SKM-1 treated with dmso at 0.1 percent for 144 hours (cell line): ENCODE data around the gene SLC27A4.

Source experiments
- DNase-seq: peaks from one replicate; lab custom pipeline; 2025; ENCODE audit not compliant: unreplicated experiment; lab: John Stamatoyannopoulos, UW

The SLC27A4 gene

DNA sequence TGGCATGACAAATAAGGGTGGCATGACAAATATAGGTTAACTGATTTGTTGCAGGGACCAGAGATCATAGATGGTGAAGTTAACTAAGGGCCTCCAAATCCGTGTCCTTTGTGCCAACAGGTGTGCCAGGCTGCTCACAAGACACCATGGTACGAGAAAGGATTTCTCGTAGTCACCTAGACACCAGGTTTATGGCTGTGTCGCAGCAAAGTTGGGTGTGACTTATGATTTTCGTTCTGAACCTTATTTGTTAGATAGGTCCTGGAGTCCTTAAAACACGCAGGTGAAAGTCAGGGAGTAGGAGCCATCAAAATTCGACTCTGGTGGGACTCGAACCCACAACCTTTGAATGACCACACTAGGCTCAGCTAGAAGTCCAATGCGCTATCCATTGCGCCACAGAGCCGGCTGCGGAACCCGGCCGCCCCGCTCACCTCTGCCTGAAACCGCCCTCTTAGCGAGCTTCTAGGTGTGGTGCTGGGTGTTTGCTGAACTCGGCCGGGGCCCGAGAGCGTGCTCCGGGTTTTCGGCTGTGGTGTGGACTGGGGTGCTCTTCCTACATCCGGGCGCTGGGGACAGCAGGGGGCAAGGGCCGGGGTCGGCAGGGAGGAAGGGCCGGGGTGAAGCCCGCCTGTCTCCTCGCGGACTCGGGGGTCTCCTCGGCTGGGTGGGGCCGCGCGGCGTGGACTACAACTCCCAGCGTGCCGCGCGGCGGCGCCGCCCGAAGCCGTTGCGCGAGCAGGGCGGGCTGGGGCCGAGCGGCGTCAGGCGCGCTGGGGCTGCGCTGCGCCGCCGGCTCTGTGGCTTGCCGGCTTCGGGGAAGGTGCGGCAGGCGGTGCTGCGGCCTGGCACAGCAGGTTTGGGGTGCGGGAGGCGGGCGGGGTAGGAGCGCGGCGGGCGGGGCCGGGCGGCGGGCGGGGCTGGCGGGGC lies at the start of gene SLC27A4:
Gene SLC27A4, plus strand, starts transcription at position 767 of the 930 bp plus-strand sequence. CDS start 2,606 bp downstream, outside the sequence.
- peak; percentile 69 for DNase-seq

DNA sequence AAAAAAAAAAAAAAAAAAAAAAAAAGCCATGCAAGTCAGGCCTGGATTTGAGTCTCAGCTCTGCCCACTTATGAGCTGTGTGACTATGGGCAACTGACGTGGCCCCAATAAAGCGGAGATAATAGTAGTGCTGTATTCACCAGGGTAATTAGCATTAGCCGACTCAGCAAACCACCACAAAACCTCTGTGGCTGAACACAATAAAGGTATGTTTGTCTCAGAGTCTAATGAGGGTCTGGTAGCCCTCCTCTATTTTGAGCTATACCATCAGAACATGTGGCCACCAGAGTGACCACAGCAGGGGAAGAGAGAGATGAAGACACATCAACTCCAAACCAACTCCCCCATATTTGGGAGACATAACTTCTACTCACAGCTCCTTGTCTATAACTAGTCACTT lies 48.3 kb upstream of the SLC27A4 start:
- DNase-seq: no peak

DNA sequence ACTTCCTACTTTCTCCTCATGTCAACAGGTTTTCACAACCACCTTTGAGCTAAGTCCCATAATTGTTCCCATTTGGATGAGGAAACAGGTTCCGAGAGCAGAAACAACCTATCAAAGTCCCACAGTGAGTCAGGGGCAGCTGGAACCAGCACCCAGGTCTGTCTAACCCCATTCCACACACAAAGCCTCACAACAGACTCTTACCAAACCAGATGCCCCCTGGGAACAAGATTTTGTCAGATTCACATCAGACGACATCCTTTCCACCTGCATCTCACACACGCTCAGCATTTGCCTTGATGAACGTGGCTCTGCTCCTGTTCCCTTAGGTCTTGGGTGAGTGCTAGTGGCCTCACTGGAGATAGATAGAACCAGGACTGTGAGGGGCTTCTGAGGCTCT lies 47.2 kb upstream of the SLC27A4 start:
- no peak for DNase-seq

DNA sequence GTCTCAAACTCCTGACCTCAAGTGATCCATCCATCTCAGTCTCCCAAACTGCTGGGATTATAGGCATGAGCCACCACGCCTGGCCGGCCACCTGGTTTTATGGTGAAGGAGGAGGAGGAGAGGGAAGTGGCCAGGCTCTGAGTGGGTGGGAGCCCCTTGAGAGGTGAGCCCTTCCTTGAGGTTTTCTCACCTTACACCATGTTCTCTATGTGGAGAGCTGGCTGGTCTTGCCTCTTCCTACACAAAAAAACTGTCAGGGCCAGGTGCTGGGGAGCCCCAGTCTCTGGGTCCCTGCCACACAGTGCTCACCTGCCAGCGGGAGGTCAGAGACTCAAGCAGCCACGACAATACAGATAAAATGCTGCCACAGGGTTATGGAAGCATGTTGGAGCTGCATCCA lies 46.2 kb upstream of the SLC27A4 start:
- DNase-seq: no peak

DNA sequence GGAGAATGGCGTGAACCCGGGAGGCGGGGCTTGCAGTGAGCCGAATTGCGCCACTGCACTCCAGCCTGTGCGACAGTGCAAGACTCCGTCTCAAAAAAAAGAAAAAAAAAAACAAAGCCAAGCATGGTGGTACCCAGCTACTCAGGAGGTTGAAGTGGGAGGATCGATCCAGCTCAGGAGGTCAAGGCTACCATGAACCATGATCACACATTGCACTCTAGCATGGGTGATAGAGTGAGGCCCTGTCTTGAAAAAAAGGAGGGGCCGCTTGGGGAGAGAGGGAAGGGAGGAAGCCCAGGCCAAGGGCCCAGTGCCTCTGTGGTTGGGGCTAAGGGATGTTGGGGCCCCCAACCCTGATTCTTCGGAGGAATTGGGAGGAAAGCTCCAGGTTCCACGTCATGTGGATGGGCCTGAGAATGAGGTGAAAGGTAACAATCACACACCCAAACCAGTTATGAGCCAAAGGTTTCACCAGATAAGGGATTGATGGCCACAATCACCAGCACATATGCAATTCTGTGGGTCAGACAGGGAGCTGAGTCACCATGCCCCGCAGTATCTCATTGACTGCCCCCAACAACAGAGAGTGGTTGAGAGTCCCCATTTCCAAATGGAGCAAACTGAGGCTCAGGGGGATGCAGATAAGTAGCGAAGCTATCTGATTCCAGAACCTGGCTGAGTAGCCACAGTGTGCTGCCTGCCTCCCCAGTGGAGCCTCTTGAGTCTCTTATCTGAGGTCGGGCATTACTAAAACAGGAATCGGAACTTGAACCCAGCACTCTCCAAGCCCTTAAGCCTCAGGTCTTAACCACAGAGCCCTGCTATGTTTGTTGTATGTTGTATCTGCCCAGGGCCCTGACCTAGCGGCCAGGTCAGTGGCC lies 43.7 kb upstream of the SLC27A4 start:
- no peak for DNase-seq

DNA sequence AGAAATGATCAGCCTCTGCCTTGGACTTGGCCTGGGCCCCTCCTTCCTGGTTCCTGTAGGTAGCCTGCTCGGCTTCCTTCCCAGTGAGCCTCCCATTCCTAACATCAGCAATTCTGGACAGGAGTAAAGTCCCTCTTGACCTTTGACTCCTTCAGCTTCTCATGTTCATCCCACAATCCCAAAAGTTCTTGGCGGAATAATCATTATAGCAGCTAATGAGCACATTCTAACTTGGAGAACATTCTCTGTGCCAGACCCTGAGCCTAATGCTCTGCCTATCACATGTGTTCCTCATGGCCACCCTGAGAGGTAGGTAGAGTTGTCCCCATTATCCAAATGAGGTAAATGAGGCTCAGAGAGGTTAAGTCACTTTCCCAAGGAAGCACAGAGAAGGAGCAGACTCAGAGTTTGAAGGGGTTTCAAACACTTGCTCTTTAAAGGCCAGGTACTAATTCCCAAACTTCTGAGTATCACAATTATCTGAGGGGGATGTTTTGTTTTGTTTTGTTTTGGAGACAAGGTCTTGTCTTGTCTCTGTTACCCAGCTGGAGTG lies 43.0 kb upstream of the SLC27A4 start:
- no peak for DNase-seq

DNA sequence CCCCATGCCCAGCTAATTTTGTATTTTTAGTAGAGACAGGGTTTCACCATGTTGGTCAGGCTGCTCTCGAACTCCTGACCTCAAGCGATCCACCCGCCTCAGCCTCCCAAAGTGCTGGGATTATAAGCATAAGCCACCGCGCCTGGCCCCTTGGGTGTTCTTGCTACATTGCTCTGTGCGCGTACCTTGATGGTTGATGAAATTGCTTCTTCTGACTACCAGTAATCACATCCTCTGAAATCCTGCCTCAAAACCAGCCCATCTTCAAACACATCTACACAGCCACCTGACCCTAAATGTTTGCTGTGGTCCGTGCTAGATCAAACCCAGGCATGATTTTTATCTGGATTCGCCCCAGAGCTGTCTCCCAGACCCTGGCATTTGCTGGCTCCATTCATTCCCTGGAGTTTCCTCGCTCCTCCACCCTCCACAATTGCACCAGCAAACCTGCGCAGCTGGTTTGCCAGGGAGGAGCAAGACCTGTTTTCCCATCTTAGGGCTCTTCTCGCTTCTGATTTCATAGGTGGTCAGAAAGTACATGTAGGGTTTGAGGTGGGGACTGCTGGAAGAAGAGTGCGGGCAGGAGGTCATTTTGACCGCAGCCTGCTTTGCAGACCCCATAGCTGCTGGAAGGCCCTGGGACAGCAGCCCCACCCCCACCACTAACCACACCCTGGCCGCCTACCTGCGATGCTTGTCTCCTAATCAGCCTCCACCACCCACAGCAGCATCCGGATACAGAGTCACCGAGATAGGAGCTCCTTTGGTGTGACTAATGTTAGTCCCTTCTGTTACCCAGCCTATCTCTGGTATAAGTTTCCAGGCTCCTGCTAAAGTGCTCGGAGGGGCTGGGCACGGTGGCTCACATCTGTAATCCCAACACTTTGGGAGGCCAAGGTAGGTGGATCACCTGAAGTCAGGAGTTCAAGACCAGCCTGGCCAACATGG lies 41.5 kb upstream of the SLC27A4 start:
- no peak for DNase-seq

DNA sequence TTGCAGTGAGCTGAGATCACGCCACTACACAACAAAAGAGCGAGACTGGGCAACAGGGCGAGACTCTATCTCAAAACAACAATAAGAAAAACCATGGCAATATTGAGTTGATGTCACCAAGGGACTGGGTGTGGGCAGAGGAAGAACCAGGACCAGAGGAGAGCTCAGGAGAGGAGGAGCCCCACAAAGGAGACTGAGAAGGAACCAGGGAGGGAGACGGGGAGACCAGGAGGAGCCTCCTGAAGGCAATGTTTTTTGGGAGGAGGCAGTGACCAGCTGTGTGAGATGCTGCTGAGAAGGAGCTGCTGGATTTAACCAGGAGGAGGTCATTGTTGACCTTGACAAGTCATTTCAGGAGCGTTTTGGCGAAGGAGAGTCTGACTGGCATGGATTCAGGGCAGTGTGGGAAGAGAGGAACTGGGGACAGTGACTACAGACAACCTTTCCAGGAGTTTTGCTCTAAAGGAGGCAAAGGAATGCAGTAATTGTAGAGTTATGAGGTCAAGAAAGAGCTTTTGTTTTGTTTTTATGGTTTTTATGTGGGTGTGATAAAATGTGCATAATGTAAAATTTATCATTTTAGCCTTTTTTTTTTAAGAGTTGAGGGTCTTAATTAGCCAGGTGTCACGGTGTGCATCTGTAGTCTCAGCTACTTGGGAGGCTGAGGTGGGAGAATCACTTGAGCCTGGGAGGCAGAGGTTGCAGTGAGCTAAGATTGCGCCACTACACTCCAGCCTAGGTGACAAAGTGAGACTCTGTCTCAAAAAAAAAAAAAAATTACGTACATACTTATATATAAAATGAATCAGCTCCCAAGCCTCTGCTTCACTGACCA lies 36.0 kb upstream of the SLC27A4 start:
- DNase-seq: no peak

DNA sequence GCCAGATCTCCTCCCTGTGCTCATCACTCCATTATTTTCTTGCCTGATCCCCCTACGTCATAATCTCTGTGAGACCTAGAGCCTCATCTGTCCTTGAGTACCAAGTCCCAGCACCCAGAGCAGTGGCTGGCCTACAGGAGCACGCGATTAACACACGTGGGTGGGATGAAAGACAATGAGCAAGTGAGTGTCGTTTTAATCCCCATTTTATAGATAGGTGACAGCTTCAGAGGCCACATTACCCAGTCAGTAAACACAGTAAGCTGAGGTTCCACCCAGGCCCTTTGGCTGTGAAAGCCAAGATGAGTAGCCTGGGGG lies 35.4 kb upstream of the SLC27A4 start:
- DNase-seq: no peak

DNA sequence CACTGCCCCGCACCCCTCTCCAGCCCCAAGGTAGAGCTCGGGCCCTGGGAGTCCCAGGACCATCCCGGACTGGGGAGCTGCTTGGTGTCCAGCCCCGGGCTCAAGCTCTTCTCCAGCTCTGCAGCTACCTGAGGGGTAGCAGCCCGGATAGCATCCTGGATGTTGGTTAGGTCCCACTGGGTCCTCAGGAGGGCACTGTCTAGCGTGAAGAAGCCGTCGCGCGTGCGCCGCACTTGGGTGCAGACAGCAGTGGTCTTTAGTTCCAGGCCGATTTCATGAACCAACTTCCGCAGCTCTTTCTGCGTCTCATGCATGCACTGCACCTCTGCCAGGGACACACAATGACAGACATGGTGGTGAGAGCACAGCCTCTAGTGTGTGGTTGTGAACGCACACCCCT lies 30.8 kb upstream of the SLC27A4 start:
- DNase-seq: no peak

DNA sequence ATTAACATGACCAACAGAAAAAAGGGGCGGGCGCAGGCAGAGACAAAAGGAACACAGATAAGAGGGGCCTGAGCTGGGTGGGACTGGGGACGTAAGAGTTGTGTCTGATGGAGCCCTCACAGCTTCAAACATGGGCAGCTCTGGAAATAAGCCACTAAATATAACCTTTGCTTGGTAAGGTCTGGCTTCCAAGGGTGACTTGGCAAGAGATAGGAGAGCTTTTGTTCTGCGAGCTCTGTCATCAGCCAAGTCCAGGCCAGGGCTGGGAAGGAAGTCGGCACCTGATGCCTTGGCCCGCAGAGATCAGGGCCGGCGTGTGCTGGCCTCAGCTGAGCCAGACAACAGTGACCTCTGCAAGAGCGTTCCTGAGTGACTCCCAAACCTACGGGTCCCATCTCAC lies 29.9 kb upstream of the SLC27A4 start:
- no peak for DNase-seq

DNA sequence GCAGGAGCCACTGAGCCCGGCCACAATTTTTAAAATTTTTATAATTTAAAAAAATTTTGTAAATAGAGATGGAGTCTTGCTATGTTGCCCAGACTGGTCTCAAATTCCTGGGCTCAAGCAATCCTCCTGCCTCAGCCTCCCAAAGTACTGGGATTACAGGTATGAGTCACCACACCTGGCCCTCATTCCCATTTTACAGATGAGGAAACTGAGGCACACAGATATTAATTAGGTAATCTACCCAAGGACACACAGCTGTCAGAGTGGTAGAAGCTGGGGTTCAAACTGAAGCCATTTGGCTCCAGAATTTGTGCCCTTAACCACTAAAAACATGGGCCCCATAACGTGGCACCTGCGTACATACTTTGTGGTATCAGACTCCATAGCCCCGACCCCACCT lies 25.6 kb upstream of the SLC27A4 start:
- DNase-seq: no peak

DNA sequence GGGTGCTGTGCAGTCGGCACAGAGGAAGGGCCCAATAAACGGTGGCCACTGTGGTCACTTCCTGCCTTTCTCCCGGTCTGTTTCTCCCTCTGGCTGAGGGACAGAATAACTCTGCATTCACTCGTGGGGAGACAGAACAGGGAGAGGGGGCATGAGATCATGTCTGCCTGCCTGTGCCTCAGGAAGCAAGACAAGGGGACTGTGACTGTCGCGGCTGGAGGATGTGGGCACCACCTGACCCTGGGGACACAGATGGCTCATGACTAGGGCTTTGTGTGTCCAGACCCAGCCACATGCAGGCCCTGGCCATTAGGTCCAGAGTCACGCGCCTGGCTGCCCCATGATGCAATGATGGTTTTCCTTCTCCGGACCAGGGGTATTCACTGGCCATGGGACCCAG lies 23.9 kb upstream of the SLC27A4 start:
- no peak for DNase-seq

DNA sequence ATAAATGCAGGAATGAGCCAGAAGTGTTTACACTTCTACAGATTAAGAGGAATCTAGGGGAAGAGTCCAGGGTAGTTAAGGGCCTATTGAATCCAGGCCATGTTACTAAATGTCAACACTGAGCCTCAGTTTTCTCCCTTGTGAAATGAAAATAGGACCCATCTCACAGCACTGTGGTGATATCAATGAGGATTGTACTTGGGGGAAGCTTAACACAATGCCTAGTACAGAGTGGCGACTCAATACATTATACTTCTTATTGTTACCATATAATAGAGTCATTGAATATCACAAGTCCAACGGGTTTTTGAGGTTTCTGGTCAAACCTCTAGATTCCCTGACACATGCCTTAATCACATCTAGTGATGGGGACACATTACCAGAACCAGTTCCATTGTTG lies 22.7 kb upstream of the SLC27A4 start:
- no peak for DNase-seq

DNA sequence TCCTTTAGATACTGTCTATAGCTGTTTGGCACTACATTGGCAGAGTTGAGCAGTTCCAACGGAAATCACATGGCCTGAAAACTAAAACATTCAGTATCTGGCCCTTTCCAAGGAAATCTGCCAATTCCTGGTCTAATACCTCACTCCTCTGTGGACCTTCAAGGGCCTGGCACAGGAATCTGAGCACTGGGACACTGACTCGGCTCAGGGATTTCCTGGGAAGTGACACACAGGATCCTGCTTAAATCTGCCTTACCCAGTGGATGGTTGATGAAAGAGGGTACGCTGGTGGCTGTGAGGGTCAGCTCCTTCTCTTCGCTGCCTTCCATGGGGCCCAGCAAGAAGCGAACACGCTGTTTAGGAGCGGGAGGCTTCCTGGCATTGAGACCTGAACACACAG lies 19.0 kb upstream of the SLC27A4 start:
- DNase-seq: no peak

DNA sequence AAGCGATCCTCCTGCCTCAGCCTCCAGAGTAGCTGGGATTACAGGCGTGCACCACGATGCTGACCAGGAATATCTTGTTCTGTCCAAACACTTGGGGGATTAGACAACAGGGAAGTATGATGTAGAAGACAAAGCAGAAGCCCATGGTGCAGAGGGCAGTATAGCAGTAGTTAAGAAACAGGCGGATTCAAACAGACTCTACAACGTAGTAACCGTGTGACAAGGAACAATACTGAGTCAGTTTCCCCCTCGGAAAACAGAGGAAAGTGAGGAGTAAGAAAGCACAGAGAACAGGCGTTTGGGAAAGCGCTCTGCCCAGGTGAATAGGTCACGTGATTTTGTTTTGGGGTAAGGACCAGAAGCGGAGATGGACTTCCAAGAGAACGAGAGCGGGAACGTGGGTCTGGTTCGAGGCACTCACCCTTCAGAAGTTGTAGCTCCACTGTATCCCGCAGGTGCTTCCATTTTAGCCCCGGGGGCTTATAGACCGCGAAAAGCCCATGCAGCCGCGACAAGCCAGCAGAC lies 18.4 kb upstream of the SLC27A4 start:
- no peak for DNase-seq

DNA sequence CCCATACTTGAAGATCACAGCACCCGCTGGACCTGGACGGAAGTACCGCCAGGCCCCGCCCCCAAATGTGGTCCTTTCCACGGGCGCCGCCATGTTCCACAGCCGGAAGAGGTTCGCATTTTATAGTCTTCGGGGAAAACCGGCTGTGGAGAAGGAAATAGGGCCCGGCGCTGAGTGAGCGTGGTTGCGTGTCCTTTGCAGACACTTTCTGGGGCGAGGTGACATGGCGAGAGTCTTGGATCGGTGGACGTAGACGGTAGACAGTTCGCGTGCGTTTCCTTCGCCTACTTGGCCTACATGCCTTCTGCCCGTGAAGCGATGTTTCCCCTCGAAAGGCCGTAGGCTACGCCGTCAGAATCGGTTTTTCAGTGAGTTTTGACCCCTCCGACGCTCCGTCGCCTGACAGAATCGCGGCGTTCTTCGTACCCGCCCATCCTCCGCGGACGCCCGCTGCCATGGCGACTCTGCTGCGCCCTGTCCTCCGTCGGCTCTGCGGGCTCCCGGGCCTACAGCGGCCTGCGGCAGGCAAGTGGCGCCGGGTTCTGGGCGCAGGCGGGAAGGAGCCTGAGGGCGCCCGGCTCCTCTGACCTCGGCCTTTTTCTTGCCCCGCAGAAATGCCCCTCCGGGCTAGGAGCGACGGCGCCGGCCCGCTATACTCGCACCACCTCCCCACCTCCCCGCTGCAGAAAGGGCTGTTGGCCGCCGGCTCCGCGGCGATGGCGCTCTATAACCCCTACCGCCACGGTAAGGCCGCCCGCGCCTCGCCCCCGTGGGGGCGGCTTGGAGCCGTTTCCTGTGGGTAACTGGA lies 17.7 kb upstream of the SLC27A4 start, which contains the start of the genes COQ4 and TRUB2:
Gene COQ4, plus strand, starts transcription at position 436 of the 808 bp plus-strand sequence. Its CDS starts 20 bp downstream, at position 456.
Gene TRUB2, minus strand, starts transcription at position 44 of the 808 bp plus-strand sequence. Its CDS starts 39 bp downstream, at position 5.
- DNase-seq: peak; percentile 89

DNA sequence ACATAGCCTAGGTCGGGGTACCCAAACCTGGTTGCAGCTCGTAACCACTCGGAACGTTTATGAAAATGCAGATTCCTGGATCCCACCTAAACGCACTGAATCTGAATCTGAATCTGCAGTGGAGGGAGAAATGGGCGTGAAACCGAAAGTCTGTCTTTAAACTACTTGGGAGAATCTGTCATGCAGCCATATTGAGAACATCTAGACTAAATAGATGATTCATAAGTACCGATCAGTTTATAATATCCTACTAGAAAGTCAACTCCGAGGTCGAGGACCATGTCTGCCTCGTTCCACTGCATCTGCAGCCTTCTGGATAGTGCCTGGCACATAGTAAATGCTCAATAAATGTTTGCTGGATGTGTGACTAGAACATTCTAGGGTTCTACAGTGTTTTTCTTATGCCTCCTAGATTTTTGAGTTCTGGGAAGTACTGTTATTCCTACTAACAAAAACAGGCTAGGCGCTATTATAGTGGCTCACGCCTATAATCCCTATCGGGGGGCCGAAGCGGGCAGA lies 17.1 kb upstream of the SLC27A4 start:
- DNase-seq: no peak
